ENCODE results near the gene FNDC1. TPM values are rescaled to one million over a fixed set of nuclear protein-coding genes. Genes with fewer than 3 reads are reported as not detected.

FNDC1 gene
- total RNA-seq, 1 donor from 2014 or later, result not detected

GRCh38 chr6:159224452-159224851 is 55.3 kb downstream of the FNDC1 start:
- Histone ChIP-seq H3K9ac (no peak overlapping the region), H3K4me3 (no peak overlapping the region), H3K27ac (no peak overlapping the region), H4K20me1 (ENCODE audit: low read depth) (no peaks in the 10 kb centered on the region), H3F3A (ENCODE audit: low read depth) (no peaks in the 10 kb centered on the region), H3K79me2 (ENCODE audit: low read depth) (no peaks in the 10 kb centered on the region), H3K4me1 (peaks cover 5% of the 10 kb centered on the region), H3K27me3 (peaks cover 30% of the 10 kb centered on the region), H3K4me2 (no peak overlapping the region), H3K36me3 (no peaks in the 10 kb centered on the region), H2AFZ (replicated peaks) (no peak overlapping the region), H3K9me3 (ENCODE audit: low read depth) (no peaks in the 10 kb centered on the region)
- no peak for DNase-seq (ENCODE audit: low spot score)
- no peaks in the 10 kb centered on the region for H3K36me3 Mint-ChIP-seq
- TF ChIP-seq EZH2phosphoT487 (IDR thresholded peaks at IDR 0.05) (no peak), CTCF (IDR thresholded peaks at IDR 0.05) (no peak), EZH2 (IDR thresholded peaks at IDR 0.05) (no peak)
- H3K9me3 Mint-ChIP-seq, result no peaks in the 10 kb centered on the region
- peaks cover 6% of the 10 kb centered on the region for H3K4me1 Mint-ChIP-seq
- no peak overlapping the region for H3K27ac Mint-ChIP-seq
- no peak overlapping the region for H3K4me3 Mint-ChIP-seq
- no peaks in the 10 kb centered on the region for H3K27me3 Mint-ChIP-seq (ENCODE audit: insufficient read depth, low read depth)

- H3K27me3 Mint-ChIP-seq (ENCODE audit: insufficient read depth, low read depth), result peaks cover 14% of the 10 kb centered on the region
- H3K27ac Mint-ChIP-seq, result peak overlapping the region; percentile 82
Measured at GRCh38 chr6:159229651-159230051, 60.5 kb downstream of the FNDC1 start.

GRCh38 chr6:159232106-159232645 is 63.0 kb downstream of the FNDC1 start:
- Histone ChIP-seq H3K79me2 (ENCODE audit: low read depth) (no peaks in the 10 kb centered on the region), H3K4me2 (no peak overlapping the region), H3F3A (ENCODE audit: low read depth) (no peaks in the 10 kb centered on the region), H3K36me3 (no peaks in the 10 kb centered on the region), H3K27me3 (peaks cover 92% of the 10 kb centered on the region), H2AFZ (replicated peaks) (no peak overlapping the region), H3K4me1 (no peaks in the 10 kb centered on the region), H3K9ac (no peak overlapping the region), H3K4me3 (no peak overlapping the region), H4K20me1 (ENCODE audit: low read depth) (no peaks in the 10 kb centered on the region), H3K9me3 (ENCODE audit: low read depth) (no peaks in the 10 kb centered on the region), H3K27ac (no peak overlapping the region)
- Mint-ChIP-seq H3K4me1 (peaks cover 13% of the 10 kb centered on the region), H3K36me3 (no peaks in the 10 kb centered on the region), H3K9me3 (peaks cover 5% of the 10 kb centered on the region), H3K4me3 (no peak overlapping the region), H3K27ac (no peak overlapping the region), H3K27me3 (ENCODE audit: insufficient read depth, low read depth) (peaks cover 20% of the 10 kb centered on the region)
- no peak for TF ChIP-seq EZH2phosphoT487 (IDR thresholded peaks at IDR 0.05)
- TF ChIP-seq EZH2 (IDR thresholded peaks at IDR 0.05), result no peak
- no peak for TF ChIP-seq CTCF (IDR thresholded peaks at IDR 0.05)
- DNase-seq (ENCODE audit: low spot score), result no peak

More at GRCh38 chr6:159229651-159230051, 60.5 kb downstream of the FNDC1 start:
- Histone ChIP-seq H3K27me3 (peaks cover 74% of the 10 kb centered on the region), H3K4me1 (no peaks in the 10 kb centered on the region), H3K27ac (no peak overlapping the region), H3F3A (ENCODE audit: low read depth) (no peaks in the 10 kb centered on the region), H4K20me1 (ENCODE audit: low read depth) (no peaks in the 10 kb centered on the region), H3K36me3 (no peaks in the 10 kb centered on the region), H3K4me2 (no peak overlapping the region), H3K9me3 (ENCODE audit: low read depth) (no peaks in the 10 kb centered on the region), H2AFZ (replicated peaks) (no peak overlapping the region), H3K4me3 (no peak overlapping the region), H3K79me2 (ENCODE audit: low read depth) (no peaks in the 10 kb centered on the region), H3K9ac (no peak overlapping the region)
- H3K9me3 Mint-ChIP-seq, result peaks cover 5% of the 10 kb centered on the region
- DNase-seq (ENCODE audit: low spot score), result peak; percentile 25
- no peaks in the 10 kb centered on the region for H3K36me3 Mint-ChIP-seq
- no peak for TF ChIP-seq EZH2phosphoT487 (IDR thresholded peaks at IDR 0.05)
- TF ChIP-seq EZH2 (IDR thresholded peaks at IDR 0.05), result no peak
- TF ChIP-seq CTCF (IDR thresholded peaks at IDR 0.05), result no peak
- peaks cover 13% of the 10 kb centered on the region for H3K4me1 Mint-ChIP-seq
- H3K4me3 Mint-ChIP-seq, result no peak overlapping the region

Measured in neural progenitor cell (in vitro differentiated cells).